ENCODE data around the gene PKD1L1. TPM values are rescaled to one million over a fixed set of nuclear protein-coding genes. Genes with fewer than 3 reads are reported as not detected.
A peak's percentile ranks its signal among the peaks of the same experiment; 100 is the strongest.

The PKD1L1 gene
- total and polyA plus RNA-seq, 4 donors = 0.26 to 1.1 (median 0.55) TPM

DNA sequence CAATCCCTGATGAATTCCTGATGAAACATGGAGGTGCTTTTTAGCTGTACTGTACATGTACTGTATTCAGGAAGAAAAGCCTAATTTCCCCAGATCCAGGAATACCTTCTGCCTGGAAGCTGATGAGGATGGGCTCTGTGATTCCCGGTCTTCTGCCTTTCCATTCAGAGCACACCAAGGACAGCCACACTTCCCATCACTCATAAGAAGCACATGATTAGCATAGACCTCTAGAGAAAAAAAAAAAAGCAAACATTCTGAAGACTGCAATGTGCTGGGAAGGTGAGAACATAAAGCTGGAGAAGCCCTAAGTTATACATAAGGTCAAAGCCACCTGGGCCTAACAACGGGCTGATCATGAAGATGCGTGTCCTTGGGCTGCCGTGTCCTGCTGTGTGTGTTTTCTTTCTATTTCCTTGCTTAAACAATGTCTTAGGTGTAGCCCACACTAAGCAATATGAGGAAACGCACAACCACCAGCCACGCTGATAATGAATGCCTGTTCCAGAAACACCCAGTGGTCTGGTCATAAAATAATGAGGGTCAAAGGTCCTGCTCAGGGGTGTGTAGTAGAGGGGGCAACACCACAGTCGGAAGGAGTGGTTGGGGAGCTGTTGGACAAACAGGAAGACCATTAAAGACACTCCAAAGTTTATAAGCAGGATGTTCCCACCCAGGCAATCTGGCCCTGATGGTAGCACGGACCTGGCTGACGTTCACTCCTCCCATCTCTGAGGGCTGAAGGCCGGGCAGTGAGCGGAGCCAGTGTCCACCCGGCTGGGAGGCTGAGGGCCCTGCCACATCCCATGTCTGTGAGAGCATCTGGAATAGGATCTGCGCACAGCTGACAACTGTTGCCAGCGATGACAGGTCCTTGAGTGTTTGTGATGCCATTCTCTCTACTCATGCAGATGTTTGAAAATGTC lies 7.9 kb downstream of the PKD1L1 start:
- DNase-seq (peak in 2 of 3 donors; percentile 35 to 57), ATAC-seq (ENCODE audit: insufficient read depth, low FRiP score) (no peak)
- Histone ChIP-seq H3K4me1 (ENCODE audit: control insufficient read depth in 5 of 5, insufficient read depth in 5 of 5, low read length in 5 of 5) (peaks cover 0 to 14% (median 7%) of the 10 kb centered on the region in 5 donors), H3K27ac (ENCODE audit: low read depth in 1 of 2, low read length in 1 of 2) (peak overlapping the region; percentile 80 to 95), H3K4me3 (no peak overlapping the region), H3K9ac (ENCODE audit: insufficient read depth in 1 of 2, low read length in 2 of 2) (no peak overlapping the region), H3K27me3 (ENCODE audit: control insufficient read depth in 3 of 3, insufficient read depth in 3 of 3, low read length in 2 of 3) (no peaks in the 10 kb centered on the region), H3K36me3 (ENCODE audit: control insufficient read depth in 4 of 4, insufficient read depth in 4 of 4, low read length in 4 of 4) (peaks cover 0 to 1% (median 0%) of the 10 kb centered on the region in 4 donors), H3K9me3 (ENCODE audit: control insufficient read depth in 4 of 4, insufficient read depth in 3 of 4, low read length in 3 of 4) (no peaks in the 10 kb centered on the region)
- TF ChIP-seq, protein P1, sequence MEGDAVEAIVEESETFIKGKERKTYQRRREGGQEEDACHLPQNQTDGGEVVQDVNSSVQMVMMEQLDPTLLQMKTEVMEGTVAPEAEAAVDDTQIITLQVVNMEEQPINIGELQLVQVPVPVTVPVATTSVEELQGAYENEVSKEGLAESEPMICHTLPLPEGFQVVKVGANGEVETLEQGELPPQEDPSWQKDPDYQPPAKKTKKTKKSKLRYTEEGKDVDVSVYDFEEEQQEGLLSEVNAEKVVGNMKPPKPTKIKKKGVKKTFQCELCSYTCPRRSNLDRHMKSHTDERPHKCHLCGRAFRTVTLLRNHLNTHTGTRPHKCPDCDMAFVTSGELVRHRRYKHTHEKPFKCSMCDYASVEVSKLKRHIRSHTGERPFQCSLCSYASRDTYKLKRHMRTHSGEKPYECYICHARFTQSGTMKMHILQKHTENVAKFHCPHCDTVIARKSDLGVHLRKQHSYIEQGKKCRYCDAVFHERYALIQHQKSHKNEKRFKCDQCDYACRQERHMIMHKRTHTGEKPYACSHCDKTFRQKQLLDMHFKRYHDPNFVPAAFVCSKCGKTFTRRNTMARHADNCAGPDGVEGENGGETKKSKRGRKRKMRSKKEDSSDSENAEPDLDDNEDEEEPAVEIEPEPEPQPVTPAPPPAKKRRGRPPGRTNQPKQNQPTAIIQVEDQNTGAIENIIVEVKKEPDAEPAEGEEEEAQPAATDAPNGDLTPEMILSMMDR (IDR thresholded peaks at IDR 0.05; ENCODE audit: control extremely low read depth, extremely low read depth) = no peak
- WGBS, 2 donors = 63 to 76% methylated on average over 14 of the region's 14 CpGs

DNA sequence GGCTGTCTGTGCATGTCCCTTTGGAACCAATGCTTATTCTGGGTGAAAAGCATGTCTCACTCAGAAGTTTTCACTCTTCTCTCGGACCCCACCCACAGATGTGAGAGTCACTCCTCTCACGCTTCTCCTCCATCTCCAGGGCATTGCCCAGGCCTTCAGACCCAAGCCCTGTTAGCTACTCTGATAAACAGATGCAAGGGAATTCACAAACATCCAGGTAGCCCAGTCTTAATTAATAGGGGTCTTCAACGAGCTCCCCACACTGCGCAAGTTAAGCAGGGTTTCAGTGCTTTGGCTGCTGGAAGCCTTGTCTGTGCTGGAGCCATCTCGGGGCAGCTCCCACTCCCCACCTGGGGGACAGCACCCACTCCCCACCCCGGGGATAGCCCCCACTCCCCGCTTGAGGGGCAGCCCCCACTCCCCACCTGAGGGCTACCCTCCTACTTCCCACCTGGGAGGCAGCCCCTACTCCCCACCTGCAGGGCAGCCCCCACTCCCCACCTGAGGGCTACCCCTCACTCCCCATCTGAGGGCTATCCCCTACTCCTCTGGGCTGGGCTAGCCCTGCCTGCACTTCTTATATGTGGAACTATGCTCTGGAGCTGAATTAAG lies 8.7 kb downstream of the PKD1L1 start:
- ATAC-seq (ENCODE audit: insufficient read depth, low FRiP score) (no peak), DNase-seq (no peak)
- H3K9ac ChIP-seq (ENCODE audit: insufficient read depth in 1 of 2, low read length in 2 of 2) = no peak overlapping the region
- H3K27ac ChIP-seq (ENCODE audit: low read depth in 1 of 2, low read length in 1 of 2) = peak overlapping the region; percentile 55 to 80
- peaks cover 0 to 1% (median 0%) of the 10 kb centered on the region in 4 donors for H3K36me3 ChIP-seq (ENCODE audit: control insufficient read depth in 4 of 4, insufficient read depth in 4 of 4, low read length in 4 of 4)
- peaks cover 0 to 14% (median 7%) of the 10 kb centered on the region in 5 donors for H3K4me1 ChIP-seq (ENCODE audit: control insufficient read depth in 5 of 5, insufficient read depth in 5 of 5, low read length in 5 of 5)
- 93 to 95% methylated on average over 7 of the region's 7 CpGs for WGBS, 2 donors
- no peaks in the 10 kb centered on the region for H3K9me3 ChIP-seq (ENCODE audit: control insufficient read depth in 4 of 4, insufficient read depth in 3 of 4, low read length in 3 of 4)
- H3K27me3 ChIP-seq (ENCODE audit: control insufficient read depth in 3 of 3, insufficient read depth in 3 of 3, low read length in 2 of 3) = no peaks in the 10 kb centered on the region
- H3K4me3 ChIP-seq = no peak overlapping the region
- TF ChIP-seq, protein P1 (IDR thresholded peaks at IDR 0.05; ENCODE audit: control extremely low read depth, extremely low read depth) = no peak

DNA sequence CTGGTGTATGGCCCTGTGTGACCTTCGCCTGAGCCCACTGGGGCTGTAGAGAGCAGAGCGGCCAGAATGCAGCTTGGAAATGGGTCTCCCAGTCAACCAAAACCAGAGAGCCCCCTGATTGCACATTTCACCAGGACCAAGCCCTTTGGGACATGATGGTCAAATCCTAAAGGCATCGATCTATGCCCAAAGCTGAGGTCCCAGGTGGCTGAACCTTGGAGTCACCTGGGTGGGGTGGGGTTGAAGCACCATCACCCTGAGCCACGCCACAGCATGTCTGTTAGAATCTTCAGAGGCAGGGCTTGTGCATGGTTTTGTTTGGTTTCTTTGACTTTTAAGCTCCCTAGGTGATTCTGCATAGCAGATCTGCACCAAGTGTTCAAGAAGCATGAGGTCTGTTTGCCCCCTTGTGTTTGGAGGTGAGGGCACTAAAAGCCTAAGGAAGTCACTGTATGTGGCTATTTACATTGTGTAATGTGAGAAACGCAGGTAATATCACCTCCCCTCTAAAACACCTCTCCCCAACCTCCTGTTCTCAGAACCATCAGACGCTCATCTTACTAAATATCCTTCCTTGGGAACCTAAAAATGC lies 9.6 kb downstream of the PKD1L1 start:
- peaks cover 0 to 1% (median 0%) of the 10 kb centered on the region in 4 donors for H3K36me3 ChIP-seq (ENCODE audit: control insufficient read depth in 4 of 4, insufficient read depth in 4 of 4, low read length in 4 of 4)
- peaks cover 0 to 14% (median 5%) of the 10 kb centered on the region in 5 donors for H3K4me1 ChIP-seq (ENCODE audit: control insufficient read depth in 5 of 5, insufficient read depth in 5 of 5, low read length in 5 of 5)
- H3K4me3 ChIP-seq = no peak overlapping the region
- no peaks in the 10 kb centered on the region for H3K27me3 ChIP-seq (ENCODE audit: control insufficient read depth in 3 of 3, insufficient read depth in 3 of 3, low read length in 2 of 3)
- TF ChIP-seq, protein P1 (IDR thresholded peaks at IDR 0.05; ENCODE audit: control extremely low read depth, extremely low read depth) = no peak
- 89% methylated on average over 6 of the region's 6 CpGs for WGBS, 2 donors
- peak in 1 of 3 donors; percentile 21 for DNase-seq
- H3K9me3 ChIP-seq (ENCODE audit: control insufficient read depth in 4 of 4, insufficient read depth in 3 of 4, low read length in 3 of 4) = no peaks in the 10 kb centered on the region
- H3K27ac ChIP-seq (ENCODE audit: low read depth in 1 of 2, low read length in 1 of 2) = no peak overlapping the region
- H3K9ac ChIP-seq (ENCODE audit: insufficient read depth in 1 of 2, low read length in 2 of 2) = no peak overlapping the region
- no peak for ATAC-seq (ENCODE audit: insufficient read depth, low FRiP score)

Data from lung (tissue), 12 donors.